Measurements from ENCODE around the gene POLDIP2. TPM values are rescaled to one million over a fixed set of nuclear protein-coding genes. Genes with fewer than 3 reads are reported as not detected.

The POLDIP2 gene
- 131 TPM for polyA plus RNA-seq (2012; ENCODE audit: insufficient read length, low read depth)

- 0 out of 2 replicates have a peak, but pooled peaks have one; percentile 20 for TF ChIP-seq SIN3A (IDR thresholded peaks at IDR 0.05; ENCODE audit: borderline replicate concordance, insufficient read depth, low read length)
- TF ChIP-seq TAF1 (IDR thresholded peaks at IDR 0.05; ENCODE audit: borderline replicate concordance, insufficient read depth, low read length): peak; percentile 98
- peak in 1 of 2 experiments; percentile 69; a peak in 2 of 4 replicates for TF ChIP-seq REST (IDR thresholded peaks at IDR 0.05; ENCODE audit: insufficient read depth in 1 of 2, low read depth in 2 of 2, low read length in 2 of 2)
- peak; percentile 92 for TF ChIP-seq FOXP2 (optimal IDR thresholded peaks at IDR 0.05; ENCODE audit: borderline replicate concordance, extremely low read depth, extremely low read length, insufficient read depth)
- peak; percentile 94 for TF ChIP-seq POLR2AphosphoS5 (IDR thresholded peaks at IDR 0.05; ENCODE audit: low read depth, low read length)
These were observed at the start of gene POLDIP2 for GRCh38 chr17:28357061-28357900. TSS of gene POLDIP2 (minus strand) at chr17:28357527. CDS start at chr17:28357448, 79 bp downstream.

- TF ChIP-seq REST (IDR thresholded peaks at IDR 0.05; ENCODE audit: insufficient read depth in 1 of 2, low read depth in 2 of 2, low read length in 2 of 2): no peak
- TF ChIP-seq SIN3A (IDR thresholded peaks at IDR 0.05; ENCODE audit: borderline replicate concordance, insufficient read depth, low read length): no peak
- TF ChIP-seq POLR2AphosphoS5 (IDR thresholded peaks at IDR 0.05; ENCODE audit: low read depth, low read length): no peak
- no peak for TF ChIP-seq FOXP2 (optimal IDR thresholded peaks at IDR 0.05; ENCODE audit: borderline replicate concordance, extremely low read depth, extremely low read length, insufficient read depth)
- no peak for TF ChIP-seq TAF1 (IDR thresholded peaks at IDR 0.05; ENCODE audit: borderline replicate concordance, insufficient read depth, low read length)
These were observed 49.1 kb upstream of the POLDIP2 start for GRCh38 chr17:28406473-28406814.

GRCh38 chr17:28405632-28406472 is 48.5 kb upstream of the POLDIP2 start, which contains the start of gene SLC46A1:
TSS of gene SLC46A1 (minus strand) at chr17:28406212. CDS start at chr17:28406114, 98 bp downstream.
- peak; percentile 54 for TF ChIP-seq FOXP2 (optimal IDR thresholded peaks at IDR 0.05; ENCODE audit: borderline replicate concordance, extremely low read depth, extremely low read length, insufficient read depth)
- no peak for TF ChIP-seq TAF1 (IDR thresholded peaks at IDR 0.05; ENCODE audit: borderline replicate concordance, insufficient read depth, low read length)
- TF ChIP-seq POLR2AphosphoS5 (IDR thresholded peaks at IDR 0.05; ENCODE audit: low read depth, low read length): peak; percentile 64; the same call in 1 of the 2 replicates
- 0 out of 4 replicates have a peak, but pooled peaks of 1 of the 2 experiments have one; percentile 12 for TF ChIP-seq REST (IDR thresholded peaks at IDR 0.05; ENCODE audit: insufficient read depth in 1 of 2, low read depth in 2 of 2, low read length in 2 of 2)
- TF ChIP-seq SIN3A (IDR thresholded peaks at IDR 0.05; ENCODE audit: borderline replicate concordance, insufficient read depth, low read length): no peak

- no peak for TF ChIP-seq SIN3A (IDR thresholded peaks at IDR 0.05; ENCODE audit: borderline replicate concordance, insufficient read depth, low read length)
- no peak for TF ChIP-seq REST (IDR thresholded peaks at IDR 0.05; ENCODE audit: insufficient read depth in 1 of 2, low read depth in 2 of 2, low read length in 2 of 2)
- TF ChIP-seq POLR2AphosphoS5 (IDR thresholded peaks at IDR 0.05; ENCODE audit: low read depth, low read length): no peak
These were observed 47.7 kb upstream of the POLDIP2 start for GRCh38 chr17:28404812-28405570.
